GM19397 (cell line): ENCODE results near the gene SDC1.
"Not testable (repeated sequence)": the region's sequence is repeated elsewhere in the genome, so short reads cannot be mapped to it uniquely, and the experiment has no call there.

Experiments
- ATAC-seq: cut with Tn5 transposase; IDR thresholded peaks from one replicate; pipeline ENCODE4 v1.9.1; 2021; ENCODE audit warnings: mild to moderate bottlenecking, moderate library complexity; ENCODE audit not compliant: unreplicated experiment

The SDC1 gene

DNA sequence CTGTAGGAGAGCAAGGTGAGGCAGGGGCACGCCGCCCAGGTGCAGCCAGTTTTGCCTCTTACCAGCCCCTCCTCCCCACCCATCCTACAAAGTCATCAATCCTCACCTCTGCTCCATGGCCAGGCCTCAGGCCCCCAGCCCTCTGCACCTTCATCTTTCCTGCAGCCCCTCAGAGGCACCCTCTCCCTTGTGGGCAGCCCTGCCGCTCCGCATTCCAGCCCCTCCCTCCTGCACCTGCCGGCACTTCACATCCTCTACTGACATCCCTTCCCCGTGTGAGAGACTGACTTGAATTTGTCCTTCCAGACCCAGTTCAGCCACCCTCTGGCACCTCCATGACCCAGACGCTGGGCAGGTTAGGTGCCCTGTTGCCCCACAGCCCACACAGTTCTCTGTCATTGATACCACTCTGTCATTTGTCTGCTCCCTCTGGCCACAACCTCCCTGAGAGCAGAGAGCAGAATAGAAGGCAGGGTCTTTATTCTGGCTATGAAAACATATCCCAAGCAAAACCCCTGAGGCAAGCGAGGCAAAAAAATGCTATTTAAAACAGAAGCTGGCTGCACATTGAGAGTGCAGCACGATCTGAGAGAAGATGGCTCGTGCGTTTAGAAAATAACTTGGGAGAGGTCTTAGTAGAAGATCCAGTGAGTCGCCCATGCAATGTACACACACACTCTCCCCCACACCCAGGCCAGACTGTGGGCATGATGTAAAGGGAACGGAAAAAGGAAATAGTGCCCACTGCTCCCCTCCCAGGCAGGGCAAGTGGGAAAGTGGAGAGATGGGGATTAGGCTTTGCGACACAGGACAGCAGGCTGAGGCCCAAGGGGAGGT is 25.9 kb downstream of the SDC1 start:
- ATAC-seq: no peak

DNA sequence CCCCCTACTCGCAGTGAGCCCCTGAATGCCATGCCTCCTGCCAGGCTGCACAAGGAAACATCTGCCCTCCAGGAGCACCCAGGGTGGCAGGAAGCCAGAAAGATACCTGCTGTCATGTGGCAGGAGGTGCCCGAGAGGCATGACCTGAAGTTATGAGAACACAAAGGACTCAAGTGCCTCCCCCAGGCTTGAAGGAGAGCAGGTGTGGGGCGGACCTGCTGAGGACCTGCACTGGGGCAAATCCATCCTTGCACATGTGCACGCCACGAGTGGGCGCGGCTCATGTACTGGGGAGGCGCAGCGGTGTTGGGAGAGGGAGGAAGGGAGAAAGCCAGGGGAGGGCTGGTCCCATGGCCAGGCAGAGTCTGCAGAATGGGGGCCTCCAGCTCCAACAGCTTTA is 26.9 kb downstream of the SDC1 start:
- ATAC-seq: no peak

DNA sequence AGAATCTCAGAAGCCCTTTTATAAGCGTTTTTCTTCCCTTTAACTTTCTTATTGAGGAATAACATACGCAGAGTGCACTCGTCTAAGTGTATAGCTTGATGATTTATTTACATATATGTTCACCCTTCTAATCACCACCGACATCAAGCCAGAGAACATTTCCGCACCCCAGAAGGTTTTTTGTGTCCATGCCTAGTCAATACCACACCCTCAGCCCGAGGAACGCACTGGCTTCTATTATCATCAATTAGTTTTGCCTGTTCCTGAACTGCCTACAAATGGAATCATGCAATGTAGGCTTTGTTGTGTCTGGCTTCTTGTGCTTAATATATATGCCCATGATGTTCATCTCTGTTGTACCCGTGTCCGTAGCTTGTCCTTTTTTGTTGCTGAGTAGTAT is 27.7 kb downstream of the SDC1 start:
- ATAC-seq: no peak

GRCh38 chr2:20196657-20197161 is 28.2 kb downstream of the SDC1 start:
- no peak for ATAC-seq

GRCh38 chr2:20196053-20196656 is 28.8 kb downstream of the SDC1 start:
- ATAC-seq: no peak

- ATAC-seq: no peak
Observed at GRCh38 chr2:20195431-20196033, 29.4 kb downstream of the SDC1 start.

GRCh38 chr2:20195016-20195411 is 29.9 kb downstream of the SDC1 start:
- not testable (repeated sequence) for ATAC-seq

DNA sequence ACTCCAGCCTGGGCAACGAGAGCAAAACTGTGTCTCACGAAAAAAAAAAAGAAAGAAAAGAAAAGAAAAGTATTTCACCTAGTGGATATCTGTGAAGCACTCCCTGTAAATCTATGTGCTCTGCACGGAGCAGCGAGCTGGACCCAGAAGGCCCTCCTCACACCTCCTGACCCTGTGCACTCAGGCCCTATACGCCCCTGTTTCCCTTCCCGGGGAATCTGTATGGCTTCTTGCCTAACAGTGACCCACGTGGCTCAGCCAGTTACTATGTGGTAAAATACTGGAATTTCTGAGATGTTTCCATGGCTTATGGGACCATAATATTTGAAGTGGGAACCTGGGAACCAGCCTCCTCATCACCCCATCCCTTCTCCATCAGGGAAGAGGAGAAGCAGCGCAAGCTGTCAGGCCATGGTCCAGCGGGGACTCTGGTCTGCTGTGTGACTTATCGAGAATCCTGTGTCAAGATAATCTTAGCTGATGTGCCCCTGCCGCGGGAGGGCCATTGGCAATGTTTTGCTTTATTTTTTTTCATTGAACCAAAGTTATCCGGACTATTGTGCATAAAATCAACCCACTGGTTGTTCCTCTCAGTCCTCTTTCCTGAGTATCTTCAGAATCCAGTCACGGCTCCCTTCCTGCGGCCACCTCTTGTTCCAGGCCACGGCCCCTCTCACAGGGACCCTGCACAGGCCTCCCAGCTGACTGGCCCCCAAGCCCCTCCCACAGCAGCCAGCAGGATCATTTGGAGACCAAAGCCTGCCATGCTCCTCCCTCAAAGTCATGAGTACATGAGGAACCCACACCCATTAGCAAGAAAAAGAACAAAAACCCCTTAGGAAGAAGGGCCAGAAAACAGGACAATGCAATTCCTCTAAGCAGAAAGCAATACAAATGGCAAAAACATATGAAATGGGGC is 30.6 kb downstream of the SDC1 start:
- ATAC-seq: no peak

- no peak for ATAC-seq
Observed at GRCh38 chr2:20193185-20193584, 31.7 kb downstream of the SDC1 start.

GRCh38 chr2:20192781-20193180 is 32.1 kb downstream of the SDC1 start:
- no peak for ATAC-seq

DNA sequence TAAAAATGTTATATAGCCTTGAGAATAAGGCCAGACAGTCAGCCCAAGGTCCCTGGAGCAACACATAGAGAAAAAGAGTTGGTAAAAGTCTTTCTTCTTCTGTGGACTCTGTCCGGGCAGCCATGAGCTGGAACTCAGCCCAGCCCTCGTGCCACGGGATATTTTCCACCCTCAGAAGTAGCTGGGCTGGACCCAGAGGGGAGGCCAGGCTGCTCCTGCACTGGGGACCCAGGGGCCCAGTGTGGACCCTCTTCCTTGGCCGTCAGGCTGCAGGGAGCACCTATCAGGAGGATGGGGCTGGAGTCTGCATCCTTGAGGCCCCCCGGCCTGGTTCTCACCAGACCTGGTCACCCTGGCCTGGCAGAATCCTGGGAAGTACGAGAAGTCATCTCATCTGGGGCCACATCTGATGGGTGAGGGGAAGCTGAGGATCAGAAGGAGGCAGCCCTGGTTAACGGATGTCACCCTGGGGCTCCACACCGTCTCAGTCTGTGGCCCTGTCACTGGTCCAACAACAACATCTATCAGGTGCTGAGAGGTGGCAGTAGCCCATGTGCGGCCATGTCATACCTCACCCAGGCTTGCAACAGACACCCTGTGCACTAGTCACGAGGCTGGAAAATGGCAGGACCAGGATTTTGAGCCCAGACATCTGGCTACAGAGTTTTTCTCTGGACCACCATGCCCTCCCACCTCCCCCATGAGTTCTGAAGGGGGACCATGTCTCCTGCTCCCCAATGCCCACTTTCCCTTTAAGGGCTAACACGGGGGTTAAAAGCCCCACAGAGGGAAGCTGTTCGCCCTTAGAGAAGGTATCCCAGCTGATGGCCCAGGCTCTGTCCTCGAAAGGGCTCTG is 33.0 kb downstream of the SDC1 start:
- no peak for ATAC-seq

GRCh38 chr2:20190876-20191713 is 33.8 kb downstream of the SDC1 start:
- no peak for ATAC-seq

DNA sequence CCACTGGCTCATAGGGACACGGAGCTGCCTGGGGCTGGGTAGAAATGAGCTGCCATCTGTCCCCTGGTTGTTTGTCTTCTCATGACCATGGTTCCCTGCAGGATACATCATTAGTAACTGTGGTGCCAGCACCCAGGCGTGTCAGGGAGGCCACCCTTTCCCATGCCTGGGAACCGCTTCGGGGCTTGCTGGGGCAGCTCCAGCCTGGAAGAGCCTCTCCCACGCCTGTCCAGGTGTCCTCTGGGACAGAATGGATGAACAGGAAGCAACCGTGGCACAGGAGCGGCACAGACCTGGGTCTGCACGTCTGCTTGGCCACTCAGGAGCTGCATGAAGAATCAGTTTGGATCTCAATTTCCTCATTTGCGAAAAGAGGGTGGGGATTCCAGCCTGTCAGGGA is 34.8 kb downstream of the SDC1 start:
- no peak for ATAC-seq

DNA sequence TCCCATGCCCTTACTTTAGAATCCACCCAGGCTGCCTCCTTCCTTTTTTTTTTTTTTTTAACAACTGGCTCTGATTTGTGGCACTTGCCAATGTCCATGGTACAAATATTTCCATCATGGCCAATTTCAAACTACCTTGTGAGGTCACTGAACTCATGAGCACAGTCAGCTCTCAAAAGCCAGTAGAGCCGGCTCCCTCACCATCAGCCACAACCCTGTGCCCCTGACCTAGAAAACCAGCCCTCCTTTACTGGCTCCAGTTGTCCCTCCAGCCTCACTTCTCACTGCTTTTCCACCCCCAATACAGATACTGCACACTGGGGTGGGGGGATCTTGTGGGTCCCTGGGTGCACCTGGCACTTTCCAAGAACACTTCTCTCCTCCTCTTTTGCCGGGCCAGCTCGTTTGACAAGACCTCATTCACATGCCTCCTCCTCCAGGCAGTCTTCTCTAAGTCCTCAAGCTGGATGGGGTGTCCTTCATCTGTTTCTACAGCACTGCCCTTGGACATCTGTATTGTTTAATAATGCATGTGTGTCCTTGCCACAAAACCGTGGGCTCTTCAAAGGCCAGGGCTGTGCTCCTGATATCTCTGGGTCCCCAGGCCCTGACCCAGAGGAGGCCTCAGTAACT is 35.5 kb downstream of the SDC1 start:
- no peak for ATAC-seq

GRCh38 chr2:20188851-20189250 is 36.1 kb downstream of the SDC1 start:
- ATAC-seq: no peak

DNA sequence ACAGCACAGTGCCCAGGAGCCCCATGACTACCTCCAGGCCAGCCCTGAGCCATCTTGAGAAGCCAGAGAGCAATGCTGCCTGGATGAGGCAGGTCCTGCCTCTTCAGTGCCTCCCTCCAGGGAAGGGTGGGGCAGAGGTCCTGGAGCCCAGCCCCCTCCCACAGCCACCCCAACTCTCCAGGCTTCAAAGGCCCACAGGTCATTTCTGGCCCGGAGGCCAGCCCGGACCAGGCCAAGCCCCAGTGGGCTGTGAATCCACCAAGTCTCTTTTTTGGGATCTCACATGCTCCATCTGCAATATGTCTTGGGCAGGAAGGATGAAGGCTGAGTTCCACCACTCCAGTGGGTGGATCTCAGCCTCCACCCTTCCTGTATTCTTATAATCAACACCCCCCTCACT is 36.7 kb downstream of the SDC1 start:
- ATAC-seq: no peak

DNA sequence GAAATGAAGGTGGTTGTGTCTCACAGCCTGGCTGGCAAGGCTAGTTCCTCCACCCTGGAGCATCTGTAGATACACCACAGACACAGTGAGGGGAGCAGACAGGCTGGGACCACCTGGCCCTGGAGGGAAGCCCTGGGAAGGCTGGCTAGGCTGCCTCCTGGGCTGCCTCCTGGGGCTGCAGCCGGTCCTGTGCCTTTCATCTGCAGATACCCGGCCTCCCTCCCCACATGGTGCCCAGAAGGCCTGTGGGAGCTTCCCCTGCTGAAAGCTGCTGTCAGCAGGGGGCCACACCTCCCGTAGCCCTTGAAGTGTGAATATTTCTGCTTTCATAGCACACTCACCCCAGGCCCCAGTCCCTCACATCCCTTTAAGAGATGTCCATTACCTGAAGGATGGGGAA is 37.6 kb downstream of the SDC1 start:
- ATAC-seq: no peak

DNA sequence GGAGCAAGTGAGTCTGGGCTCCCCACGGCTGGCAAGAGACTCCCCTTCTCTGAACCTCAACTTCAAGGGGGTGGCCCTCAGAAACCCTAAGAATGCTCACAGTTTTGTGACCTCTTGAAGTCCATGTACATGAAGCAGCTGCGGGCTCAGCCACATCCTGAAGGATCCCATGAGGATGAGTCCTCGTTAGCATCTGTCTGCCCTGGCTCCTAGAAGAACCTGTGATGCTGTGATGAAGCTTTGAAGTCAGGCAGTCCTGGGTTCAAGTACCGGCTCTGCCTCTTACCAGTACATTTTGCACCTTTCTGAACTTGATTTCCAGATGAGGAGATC is 38.1 kb downstream of the SDC1 start:
- ATAC-seq: no peak
